Lung microvascular endothelial cell (primary cell): Measurements from ENCODE around the gene C19orf47. TPM values are rescaled to one million over a fixed set of nuclear protein-coding genes. Genes with fewer than 3 reads are reported as not detected.
"Not testable (repeated sequence)": the region's sequence is repeated elsewhere in the genome, so short reads cannot be mapped to it uniquely, and the experiment has no call there.

Experiments
- DNase-seq, 2 donors: peaks; one replicate each; pipeline versions ENCODE4 v3.0.0 to v3.0.0-alpha.2; 2010; ENCODE audit warnings: low read depth in 2 of 2
- total RNA-seq: library from RNA; depleted of rRNA; stranded (reverse); fragments of >200 nt; gene quantifications from 2 replicates; pipeline ENCODE4 v1.2.1, GENCODE V29; 2014

The C19orf47 gene
- total RNA-seq, 1 donor from 2014 or later, result 6.5 TPM

DNA sequence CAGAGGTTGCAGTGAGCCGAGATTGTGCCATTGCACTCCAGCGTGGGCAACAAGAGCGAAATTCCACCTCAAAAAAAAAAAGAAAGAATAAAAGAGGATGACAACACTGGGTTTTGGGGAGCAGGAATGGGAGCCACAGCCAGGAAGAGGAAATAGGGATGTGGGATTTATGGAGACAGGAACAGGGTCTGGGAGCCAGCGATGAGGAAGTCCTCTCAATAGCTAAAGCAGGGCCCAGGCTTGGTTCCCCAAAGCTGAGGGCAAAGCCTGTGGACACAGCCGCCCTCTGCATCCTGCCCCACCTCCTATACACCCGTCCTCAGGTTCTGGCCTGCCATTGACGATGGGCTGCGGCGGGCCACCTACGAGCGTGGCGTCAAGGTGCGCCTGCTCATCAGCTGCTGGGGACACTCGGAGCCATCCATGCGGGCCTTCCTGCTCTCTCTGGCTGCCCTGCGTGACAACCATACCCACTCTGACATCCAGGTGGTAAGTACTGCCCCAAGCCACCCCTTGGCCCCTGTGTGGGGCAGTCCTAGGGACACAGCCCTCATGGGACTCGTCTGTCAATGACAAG lies 28.2 kb upstream of the C19orf47 start:
- DNase-seq, result no peak

GRCh38 chr19:40374084-40374483 lies 25.9 kb upstream of the C19orf47 start:
- DNase-seq, result no peak

DNA sequence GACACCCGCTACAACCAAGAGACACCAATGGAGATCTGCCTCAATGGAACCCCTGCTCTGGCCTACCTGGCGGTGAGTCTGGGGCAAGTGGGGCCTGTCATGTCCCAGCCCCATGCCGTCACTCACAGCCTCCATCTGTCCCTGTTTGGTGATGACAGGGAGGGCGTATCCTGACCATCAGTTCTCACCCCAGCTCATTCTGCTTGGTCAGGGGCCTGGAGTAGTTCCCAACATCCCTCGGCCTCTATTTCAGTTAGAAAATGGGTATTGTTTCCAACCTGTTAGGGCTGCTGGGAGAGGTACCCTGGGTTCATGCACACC lies 23.6 kb upstream of the C19orf47 start:
- DNase-seq, result no peak

GRCh38 chr19:40370997-40371801 lies 23.0 kb upstream of the C19orf47 start:
- DNase-seq, result no peak

DNA sequence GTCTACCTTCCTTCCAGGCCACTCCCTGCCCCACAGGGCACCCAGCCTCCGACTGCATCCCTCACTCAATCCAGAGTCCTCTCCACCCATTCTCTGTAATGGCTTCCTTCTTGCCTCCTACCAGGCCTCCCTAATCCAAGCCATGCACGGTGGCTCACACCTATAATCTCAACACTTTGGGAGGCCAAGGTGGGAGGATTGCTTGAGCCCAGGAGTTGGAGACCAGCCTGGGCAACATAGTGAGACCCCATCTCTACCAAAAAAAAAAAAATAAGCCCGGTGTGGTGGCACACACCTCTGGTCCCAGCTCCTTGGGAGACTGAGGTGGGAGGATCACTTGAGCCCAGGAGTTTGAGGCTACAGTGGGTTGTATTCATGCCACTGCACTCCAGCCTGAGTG lies 22.1 kb upstream of the C19orf47 start:
- DNase-seq, result not testable (repeated sequence)

- DNase-seq, result no peak
Observed at GRCh38 chr19:40369797-40370196, 21.6 kb upstream of the C19orf47 start.

- no peak for DNase-seq
Observed at GRCh38 chr19:40367577-40368434, 19.6 kb upstream of the C19orf47 start.

GRCh38 chr19:40366697-40367561 lies 18.7 kb upstream of the C19orf47 start:
- no peak for DNase-seq

GRCh38 chr19:40365613-40366401 lies 17.6 kb upstream of the C19orf47 start:
- DNase-seq, result peak; percentile 53 to 75

- no peak for DNase-seq
Observed at GRCh38 chr19:40365010-40365409, 16.8 kb upstream of the C19orf47 start.

DNA sequence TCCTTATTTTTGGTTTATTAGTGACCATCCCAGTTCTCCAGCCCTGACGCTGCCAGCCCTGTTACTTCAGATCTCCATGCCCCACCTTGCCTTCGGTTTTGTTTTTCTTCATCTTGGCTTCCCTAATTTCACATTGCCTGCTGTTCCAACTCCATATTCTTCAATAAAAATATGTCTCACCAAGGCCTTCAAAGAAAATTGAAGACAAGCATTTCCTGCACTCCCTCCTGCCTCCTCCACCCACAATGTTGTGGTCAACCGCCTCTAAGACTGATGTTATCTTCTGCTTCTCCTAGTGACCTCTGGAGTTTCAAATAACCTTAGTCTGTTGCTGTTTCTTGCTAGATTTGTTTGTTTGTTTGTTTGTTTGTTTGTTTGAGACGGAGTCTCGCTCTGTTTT lies 14.9 kb upstream of the C19orf47 start:
- no peak for DNase-seq

- no peak for DNase-seq
Observed at GRCh38 chr19:40362160-40362559, 14.0 kb upstream of the C19orf47 start.

GRCh38 chr19:40360708-40361241 lies 12.6 kb upstream of the C19orf47 start:
- DNase-seq, result no peak

- DNase-seq, result no peak
Observed at GRCh38 chr19:40360020-40360707, 12.0 kb upstream of the C19orf47 start.

DNA sequence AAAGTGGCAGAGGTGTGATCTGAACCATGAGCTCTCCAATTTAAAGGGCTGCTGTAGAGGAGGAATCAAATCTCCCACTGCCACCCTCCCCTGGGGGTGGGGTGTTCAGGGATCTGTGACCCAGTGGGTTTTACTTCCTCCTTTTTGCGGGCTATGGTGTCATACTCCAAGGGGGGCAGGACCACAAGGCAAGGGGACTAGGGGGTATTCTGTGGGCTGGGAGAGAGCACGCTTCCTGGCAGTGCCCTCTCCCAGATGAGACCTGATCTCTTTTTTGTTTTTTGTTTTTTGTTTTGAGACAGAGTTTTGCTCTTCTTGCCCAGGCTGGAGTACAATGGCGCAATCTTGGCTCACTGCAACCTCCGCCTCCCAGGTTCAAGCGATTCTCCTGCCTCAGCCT lies 10.6 kb upstream of the C19orf47 start:
- DNase-seq, result no peak

- DNase-seq, result peak; percentile 13 to 79
Observed at GRCh38 chr19:40357640-40358039, 9.4 kb upstream of the C19orf47 start.

GRCh38 chr19:40356681-40357595 lies 8.7 kb upstream of the C19orf47 start:
- DNase-seq, result peak in 1 of 2 donors; percentile 62

- DNase-seq, result no peak
Observed at GRCh38 chr19:40355975-40356680, 7.9 kb upstream of the C19orf47 start.
